GM19395 (cell line): ENCODE results near the gene IMMT.

Experiments
- ATAC-seq: cut with Tn5 transposase; IDR thresholded peaks from one replicate; pipeline ENCODE4 v1.9.1; 2021; ENCODE audit warnings: mild to moderate bottlenecking, moderate library complexity; ENCODE audit not compliant: unreplicated experiment

IMMT gene

DNA sequence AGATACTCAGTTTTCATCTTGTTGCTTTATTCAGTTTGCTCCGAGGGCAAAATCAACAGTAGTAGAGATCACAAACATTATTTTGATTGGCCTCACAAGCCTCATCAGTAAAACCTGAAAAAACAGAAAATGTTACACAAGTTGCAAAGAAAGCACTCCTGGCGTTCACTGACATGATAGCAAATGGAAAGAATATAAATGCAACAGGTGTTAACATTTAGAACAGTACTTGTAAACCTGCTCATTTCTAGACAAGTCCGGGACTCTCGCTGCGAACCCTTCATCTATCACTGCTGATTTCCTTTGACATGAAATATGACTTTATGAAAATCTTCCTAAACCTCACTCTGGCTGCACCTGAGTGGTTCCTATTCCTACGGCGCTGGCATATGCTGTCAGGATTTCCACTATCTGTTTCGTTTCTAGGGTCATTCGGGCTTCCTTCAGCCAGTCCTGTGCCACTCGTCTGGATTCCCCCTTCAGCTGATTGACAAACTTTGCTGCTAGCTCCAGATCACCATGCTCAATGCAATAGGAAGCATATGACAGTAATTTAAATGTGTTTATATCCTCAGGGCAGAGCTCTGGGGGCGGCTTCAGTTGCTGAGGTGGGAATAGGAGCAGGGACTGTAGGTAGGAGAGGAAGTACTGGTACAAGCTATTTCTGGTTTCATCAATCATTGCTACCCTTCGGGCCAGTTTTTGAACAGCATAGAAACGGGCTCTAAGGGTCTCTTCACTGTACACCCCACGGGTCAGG lies 51.2 kb downstream of the IMMT start:
- no peak for ATAC-seq

DNA sequence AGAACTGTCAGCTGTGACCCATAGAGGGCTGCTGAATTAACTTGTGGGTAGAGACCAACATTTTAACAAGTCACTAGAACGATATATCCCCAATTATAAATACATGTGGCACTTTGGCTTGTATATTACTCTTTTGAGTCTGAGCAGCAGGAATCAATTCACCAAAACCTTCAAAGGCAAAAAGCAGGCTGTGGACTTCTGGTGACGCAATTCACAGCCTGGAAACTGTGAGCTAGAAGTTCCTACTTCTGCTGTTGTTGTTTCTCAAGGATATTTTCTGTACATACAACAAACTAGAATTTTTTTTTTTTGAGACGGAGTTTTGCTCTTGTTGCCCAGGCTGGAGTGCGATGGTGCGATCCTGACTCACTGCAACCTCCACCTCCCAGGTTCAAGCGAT lies 52.0 kb downstream of the IMMT start:
- no peak for ATAC-seq

DNA sequence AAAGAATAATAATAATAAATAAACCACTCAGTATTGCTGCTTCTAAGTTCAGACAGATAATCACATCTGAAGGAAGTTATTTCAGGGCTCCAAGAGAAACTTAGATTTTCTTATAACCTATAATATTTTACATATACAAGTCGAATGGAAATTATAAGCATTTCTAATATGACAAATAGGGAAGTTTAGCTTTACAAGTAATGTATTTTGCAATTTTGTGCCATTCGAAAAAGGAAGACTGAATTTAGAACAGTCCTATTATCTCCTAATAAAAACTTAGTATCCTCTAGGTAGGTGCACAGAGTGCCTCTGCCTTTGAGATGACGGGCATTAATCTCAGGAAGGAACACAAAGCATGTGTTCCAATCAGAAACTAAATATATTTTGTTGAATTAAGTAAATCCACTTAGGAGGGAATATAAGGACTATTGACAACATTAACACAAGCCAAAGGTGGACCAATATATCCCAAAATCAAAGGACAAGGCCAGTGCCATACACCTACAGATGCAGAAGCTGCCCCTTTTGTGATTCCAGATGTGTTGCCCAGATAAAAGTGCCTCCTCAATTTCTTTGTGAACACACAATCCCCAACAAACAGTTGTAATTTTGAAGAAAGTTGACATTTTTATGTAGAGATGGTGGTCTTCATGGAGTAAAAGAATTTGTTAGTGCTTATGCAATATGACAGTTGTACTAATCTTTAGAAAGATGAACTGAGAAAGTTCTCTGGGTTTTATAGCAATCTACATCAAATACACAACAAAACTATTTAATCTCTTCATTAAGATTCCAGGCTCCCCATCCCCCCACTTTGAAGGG lies 52.6 kb downstream of the IMMT start:
- ATAC-seq = no peak

DNA sequence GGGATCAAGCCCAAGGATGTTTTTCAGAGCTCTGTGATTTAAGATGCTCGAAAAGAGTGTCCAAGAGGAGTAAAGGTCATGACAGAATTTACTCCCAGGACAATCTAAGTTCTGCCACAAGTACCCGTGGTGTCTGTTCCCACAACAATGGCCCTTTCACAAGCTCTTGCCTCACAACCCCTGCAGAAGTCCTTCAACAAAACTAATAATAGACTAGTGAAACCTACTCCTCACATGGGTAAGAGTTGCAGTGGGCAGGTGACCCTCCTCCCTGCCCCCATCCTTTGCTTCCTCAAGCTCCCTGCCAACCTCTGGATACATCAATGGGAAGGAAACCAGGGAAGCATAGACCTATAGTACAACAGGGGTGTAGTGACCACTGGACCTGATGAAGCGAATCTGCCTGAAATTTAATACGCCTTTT lies 54.3 kb downstream of the IMMT start:
- ATAC-seq = no peak

DNA sequence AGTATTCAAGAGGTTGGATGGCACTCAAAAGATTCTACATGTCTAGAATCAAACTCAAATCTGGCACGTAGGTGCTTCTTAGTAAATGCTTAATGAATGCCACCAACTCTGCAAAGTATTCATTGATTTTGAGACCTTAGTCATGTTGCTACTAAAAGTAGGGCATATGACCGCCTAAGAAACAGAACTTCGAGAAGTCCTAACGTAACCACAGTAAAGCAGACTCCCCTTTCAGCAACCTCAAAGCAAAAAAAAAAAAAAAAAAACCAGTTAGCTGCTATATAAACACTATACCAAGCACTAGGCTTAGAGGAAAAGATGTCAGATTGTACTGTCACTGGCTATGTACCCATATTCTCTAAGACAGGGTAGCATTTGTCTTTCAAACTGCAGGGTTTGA lies 55.3 kb downstream of the IMMT start:
- ATAC-seq = no peak

DNA sequence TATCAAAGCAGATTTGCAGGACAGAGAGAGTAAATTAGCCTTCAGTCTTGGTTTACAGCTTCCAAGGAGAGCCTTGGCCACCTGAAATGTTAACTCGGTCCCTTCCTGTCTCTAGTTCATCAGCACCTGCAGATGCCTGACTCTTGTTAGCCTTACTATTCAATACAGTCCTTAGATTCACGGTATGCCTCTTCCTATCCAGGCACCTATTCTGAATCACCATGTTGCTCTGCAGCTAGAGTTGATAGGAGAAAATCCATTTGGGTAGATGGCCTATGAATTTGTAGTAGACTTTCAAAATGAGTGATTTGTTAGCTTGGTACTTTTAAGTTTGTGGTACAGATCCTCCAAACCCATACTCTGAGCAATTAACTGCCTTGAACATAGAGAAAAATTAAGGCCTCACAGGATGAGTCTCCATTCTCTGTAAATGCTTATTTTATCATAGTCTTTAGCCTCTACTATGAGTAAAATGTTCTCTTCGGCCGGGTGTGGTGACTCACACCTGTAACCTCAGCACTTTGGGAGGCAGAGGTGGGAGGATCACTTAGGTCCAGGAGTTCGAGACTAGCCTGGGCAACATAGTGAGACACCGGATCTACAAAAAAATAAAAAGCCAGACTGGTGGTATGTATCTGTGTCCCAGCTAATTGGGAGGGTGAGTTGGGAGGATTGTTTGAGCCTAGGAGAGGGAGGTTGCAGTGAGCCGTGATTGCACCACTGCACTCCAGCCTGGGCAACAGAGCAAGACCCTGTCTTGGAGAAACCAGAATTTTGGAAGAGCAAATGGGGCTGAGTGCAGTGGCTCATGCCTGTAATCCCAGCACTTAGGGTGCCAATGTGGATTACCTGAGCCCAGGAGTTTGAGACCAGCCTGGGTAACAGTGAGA lies 56.3 kb downstream of the IMMT start:
- ATAC-seq = no peak

DNA sequence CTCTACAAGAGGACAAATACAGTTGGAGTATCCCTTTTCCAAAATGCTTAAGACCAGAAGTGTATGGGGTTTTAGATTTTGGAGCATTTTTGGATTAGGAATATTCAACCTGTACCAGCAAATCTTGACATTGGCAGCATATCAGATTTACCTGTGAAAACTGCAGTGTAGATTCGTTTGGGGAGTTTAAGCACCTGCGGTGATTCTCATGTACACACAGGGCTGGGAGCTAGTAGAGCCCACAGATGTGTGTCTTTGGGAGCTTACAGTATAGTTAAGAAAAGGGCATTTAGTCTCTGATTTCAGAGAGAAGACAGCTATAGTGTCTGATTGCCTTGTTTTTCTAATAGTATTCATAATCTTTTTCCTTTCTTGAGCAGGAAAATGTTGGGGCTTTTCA lies 59.1 kb downstream of the IMMT start:
- ATAC-seq = no peak

DNA sequence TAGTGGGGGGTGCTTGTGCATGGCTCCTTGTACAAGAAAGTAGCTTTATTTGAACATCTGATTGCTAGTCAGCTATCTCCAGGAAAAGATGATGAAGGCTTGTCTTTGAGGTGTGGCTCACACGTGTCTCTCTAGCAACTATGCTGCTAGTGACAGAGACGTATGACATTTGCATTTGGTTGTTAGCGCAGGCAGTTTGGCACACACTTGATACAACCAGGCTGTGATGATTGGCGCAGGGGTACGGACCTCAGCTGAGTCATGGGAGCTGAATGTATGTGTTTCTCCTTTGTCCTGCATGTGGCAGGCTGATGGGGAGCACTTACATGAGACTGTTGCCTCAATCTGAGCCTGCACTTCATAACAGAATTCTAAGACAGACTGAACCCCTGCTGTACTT lies 59.6 kb downstream of the IMMT start:
- no peak for ATAC-seq

DNA sequence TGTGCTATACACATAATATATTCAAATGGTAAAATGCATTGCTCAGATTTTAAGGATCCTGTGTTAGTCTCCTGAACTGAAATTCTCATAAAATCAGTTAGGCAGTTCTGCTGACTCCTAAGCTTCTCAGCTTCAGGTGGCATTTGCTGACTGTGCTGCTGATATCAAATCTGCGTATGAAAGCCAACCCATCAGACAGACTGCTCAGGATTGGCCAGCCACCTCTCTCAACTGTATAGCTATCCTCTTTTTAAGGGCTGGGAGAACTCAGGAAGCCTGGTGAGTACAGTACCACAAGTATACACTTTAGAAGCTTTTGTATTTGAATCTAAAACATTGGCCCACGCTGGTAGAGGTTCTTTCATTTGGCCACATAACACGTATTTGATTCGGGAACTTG lies 60.6 kb downstream of the IMMT start:
- ATAC-seq = no peak

DNA sequence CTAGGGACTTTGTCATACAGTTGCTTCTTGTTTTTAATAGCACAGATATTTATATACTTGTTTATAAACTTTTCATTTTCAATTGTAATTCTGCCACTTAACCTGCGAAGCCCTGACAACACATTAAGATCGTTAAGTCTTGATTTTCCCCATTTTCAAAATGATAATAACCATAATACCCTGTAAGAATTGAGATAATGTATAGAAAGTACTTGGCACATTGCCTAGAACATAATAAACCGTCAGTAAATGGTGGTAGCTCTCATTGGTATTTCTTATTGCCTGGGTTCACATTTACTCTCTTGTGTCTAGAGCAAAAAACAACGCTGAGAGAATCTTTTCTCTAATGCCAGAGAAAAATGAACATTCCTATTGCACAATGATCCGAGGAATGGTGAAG lies 70.6 kb downstream of the IMMT start:
- ATAC-seq = no peak

DNA sequence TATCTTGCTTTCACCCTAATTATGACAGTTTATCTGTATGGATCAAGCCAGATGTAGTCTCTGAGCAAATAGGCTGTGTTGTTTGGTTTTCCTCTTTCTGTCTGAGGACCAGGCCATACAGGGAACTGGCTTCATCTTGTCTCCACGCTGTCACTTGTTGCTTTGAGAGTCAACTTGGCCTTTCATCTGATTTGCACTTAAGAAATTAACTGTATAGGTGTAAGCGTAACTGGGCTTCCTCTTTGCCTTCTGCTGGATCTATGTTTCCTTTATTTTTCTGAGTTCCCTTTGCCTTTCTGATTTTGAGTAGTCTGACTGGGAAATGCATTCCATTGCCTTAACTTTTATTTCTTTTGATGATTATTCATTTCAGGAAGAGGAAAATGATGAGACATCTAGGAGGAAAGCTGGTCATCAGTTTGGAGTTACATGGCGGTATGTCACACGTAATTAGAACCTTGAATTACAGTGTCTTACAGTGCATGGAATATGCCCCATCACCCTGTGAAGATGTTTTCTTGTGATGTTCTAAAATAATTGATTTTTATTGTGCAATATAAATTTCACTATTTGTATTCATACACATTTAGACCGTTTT lies 71.8 kb downstream of the IMMT start:
- no peak for ATAC-seq

DNA sequence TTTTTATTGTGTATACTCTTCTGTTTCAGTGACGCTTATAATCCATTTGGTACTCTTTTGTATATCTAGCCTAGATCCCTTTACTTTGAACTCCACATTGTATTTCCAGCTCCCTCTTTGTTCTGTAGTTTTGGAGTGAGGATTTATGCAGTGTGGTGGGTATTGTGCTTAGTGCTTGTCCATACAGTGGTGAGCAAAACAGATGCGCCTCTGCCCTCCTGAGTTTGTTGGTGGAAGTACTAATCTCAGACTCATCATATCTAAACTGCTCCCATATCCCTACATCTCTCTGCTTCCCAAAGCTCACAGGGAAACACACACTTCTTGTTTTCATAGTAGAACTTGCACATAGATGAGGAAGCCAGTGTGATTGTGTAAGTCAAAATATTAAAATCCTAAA lies 77.1 kb downstream of the IMMT start:
- no peak for ATAC-seq

DNA sequence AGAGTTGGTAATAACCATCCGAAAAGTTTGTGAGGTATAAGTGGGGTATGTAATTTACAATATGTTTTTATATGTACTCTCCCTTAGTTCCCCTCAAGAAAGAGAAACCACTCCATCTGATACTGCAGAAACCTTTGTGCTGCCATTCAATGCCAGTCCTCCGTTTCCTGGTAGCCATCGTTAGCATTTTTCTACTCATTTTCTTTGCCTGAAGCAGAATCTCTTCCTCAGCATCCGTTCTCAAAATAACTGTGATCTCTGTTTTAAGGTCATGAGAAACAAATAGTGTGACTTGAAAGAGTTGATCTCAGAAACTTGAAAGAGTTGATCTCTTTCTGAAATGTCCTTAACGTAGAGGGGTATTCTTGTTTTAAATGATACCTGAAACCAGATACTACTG lies 88.2 kb downstream of the IMMT start:
- no peak for ATAC-seq

DNA sequence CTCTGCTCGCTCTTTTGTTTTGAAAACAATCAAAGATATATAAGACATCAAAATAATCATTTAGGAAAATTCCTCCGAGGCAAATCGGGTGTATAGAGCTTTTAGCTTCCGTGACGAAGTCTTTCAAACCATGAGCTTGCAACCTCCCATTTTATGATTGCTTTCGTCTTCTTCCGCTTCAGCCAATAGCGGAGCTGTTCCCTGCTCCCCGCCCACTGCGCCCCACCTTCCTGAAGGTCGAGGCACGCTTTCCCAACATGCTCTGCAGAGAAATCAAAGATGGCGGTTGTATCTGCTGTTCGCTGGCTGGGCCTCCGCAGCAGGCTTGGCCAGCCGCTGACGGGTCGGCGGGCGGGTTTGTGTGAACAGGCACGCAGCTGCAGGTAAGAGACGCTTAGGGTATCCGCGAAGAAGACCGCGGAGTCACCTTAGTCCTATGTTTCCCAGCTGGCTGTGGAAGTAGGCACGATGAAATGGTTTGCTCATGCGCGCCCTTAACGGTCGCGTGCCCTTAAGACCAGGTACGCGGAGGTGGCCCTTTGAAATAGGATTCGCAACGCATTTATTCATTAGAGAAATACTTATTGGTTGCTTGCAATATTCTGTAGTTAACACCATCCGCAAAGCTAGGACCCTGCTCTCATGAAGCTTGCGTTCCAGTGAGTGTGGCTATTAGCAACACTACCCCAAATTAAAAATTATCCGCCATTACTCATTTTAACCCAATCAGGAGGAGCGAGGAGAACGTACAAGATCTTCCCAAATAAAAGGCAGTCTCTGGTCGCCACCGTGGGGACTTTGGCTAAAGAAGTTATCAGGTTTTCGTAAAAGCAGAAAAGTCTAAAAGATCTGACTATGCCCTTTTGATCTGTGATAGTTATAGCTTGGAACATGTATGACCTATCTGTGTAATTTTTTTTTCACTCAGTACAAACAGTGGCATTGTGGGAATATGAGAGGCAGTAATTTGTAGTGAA lies 89.0 kb downstream of the IMMT start, which contains the start of gene PTCD3:
PTCD3 (plus strand) TSS at position 267 of the 977 bp plus-strand sequence; CDS start at position 280, 13 bp downstream.
- ATAC-seq = peak; percentile 94

DNA sequence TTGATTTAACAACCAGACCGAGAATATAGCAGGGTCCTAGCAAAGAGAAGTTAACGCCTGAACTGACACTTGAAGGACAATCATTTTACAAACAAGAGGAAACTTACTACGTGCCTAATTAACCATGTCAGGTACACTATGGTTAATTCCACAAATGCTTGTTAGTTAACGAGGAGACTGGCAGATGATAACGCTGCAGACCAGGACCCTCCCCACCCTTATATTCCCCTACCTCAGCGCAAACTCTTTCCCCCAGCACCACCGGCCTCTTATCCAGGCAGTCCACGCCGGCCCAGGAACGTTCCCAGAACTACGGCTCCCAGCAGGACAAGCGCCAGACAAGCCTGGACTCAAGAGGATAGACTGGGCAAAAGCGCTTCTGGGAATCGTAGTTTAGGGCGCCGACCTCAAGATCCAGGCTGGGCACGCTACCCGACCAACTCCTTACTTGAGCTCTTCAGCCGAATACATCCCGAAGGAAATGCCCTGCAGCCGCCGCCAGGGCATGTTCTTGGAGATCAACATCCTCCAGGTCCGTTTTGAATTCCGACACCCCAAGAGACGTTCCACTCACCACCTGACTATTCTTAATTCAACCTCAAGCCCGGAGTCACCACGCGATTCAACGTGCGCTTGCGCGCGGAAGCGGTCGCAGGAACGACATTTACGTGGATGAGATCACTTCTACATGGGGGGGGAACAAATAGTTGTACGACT lies 89.9 kb downstream of the IMMT start, which contains the start of gene POLR1A:
POLR1A (minus strand) TSS at position 635 of the 717 bp plus-strand sequence; CDS start at position 525, 110 bp downstream.
- ATAC-seq = peak; percentile 80

DNA sequence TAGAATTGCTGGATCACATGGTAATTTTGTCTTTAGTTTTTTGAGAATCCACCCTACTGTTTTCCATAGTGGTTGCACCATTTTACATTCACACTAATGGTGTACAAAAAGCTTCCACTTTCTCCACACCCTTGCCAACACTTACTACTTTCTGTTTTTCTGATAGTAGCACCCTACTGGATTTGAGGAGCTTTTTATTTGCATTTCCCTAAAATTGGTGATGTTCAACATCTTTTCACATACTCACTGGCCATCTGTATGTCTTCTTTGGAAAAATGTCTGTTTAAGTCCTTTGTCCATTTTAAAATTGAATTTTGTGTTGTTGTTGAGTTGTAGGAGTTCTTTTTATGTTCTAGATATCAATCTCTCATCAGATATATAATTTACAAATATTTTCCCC lies 93.1 kb downstream of the IMMT start:
- no peak for ATAC-seq

DNA sequence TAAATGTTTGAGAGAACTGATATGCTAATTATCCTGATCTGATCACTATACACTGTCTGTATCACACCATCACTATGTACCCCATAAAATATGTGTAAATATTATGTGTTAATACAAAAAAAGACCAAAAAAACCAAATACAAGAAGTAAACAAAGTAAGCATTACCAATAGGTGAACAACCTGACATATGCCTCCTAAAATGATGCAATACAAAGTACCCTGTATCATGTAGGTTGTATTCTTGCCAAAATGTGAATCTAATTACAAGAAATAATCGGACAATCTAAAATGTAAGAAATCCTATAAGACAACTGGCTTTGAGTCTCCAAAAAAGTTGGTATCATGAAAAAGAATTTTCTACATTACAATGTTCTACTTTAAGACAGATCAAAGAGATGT lies 97.3 kb downstream of the IMMT start:
- ATAC-seq = no peak

DNA sequence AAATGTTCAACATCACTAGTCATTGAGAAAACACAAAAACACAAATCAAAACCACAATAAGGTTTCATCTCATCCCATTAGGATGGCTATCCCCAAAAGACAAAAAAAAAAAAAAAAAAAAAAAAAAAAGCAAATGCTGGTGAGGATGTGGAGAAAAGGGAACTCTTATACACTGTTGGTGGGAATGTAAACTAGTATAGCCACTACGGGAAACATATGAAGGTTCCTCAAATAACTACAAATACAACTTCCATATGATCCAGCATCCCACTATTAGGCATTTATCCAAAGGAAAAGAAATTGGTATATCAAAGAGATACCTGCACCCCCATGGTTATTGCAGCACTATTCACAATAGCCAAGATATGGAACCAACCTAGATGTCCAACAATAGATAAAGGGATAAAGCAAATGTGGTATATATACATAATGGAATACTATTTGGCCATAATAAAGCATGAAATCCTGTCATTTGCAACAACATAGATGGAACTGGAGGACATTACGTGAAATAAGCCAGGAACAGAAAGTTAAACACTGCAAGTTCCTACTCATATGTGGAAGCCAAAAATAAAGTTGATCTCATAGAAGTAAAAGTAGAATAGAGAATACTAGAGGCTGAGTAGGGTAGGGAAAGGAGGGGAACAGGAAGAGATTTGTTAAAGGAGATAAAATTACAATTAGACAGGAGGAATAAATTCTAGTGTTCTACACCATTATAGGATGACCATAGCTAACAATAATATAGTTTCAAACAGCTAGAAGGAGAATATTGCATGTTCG lies 98.0 kb downstream of the IMMT start:
- ATAC-seq = no peak
